Measurements from ENCODE around the gene ART1.

GRCh38 chr11:3604167-3604566 is 40.8 kb upstream of the ART1 start:
- TF ChIP-seq POLR2A (IDR thresholded peaks at IDR 0.05) (no peak), CTCF (IDR thresholded peaks at IDR 0.05) (no peak)
